Left kidney (tissue), 2 donors: ENCODE data around the gene BMAL1. TPM values are rescaled to one million over a fixed set of nuclear protein-coding genes. Genes with fewer than 3 reads are reported as not detected.
A peak's percentile ranks its signal among the peaks of the same experiment; 100 is the strongest.

Source experiments
- DNase-seq: peaks from one replicate; pipeline ENCODE4 v3.0.0-alpha.2; 2013
- polyA plus RNA-seq: library from polyadenylated mRNA; unstranded; fragments of 120-200 nt; gene quantifications from one replicate; pipeline ENCODE4 v1.2.1, GENCODE V29; 2013; ENCODE audit not compliant: insufficient read length

Gene BMAL1
- polyA plus RNA-seq, 1 donor, result 13.7 TPM

DNA sequence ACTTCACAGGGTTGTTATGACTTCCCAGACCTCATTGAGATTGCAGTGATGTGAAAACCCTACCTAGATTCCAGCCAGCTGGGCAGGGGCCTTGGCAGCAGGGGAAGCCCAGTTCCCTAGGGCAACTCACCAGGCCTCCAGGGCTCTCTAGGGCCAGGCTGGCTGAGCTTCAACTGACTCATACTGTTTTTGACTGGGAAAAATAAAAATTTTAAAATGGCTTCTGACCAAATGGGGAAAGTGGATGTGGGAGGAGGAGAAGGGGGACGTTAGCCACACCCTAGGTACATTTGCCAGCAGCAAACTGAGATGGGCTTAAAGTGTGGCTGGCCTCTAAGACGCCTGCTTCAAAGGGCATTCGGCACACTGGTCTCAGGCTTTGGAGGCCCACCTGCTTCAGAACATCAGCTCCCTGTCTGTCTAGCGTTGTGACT lies 39.0 kb downstream of the BMAL1 start:
- DNase-seq, result no peak

GRCh38 chr11:13317293-13318080 lies 39.9 kb downstream of the BMAL1 start:
- DNase-seq, result no peak

- no peak for DNase-seq
Observed at GRCh38 chr11:13318498-13319295, 41.1 kb downstream of the BMAL1 start.

GRCh38 chr11:13320688-13321087 lies 43.1 kb downstream of the BMAL1 start:
- no peak for DNase-seq

DNA sequence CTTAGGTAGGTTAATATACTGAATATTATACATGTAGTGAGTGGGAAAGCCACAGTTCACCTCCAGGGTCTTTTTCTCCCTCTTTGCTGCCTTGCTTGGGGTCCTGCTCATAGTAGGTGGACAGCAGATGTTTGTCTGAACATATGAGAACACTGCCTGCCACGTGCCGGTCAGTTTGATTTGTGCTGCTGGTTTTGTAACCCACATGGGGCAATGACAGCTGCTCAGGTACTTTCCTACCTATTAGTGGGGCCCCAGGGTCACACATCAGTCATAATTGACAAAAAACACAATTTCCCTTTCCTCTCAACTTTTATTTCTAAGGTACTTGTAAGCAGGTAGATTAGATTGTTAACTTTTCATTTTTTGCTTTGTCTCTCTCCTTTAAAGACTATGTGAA lies 43.8 kb downstream of the BMAL1 start:
- no peak for DNase-seq

DNA sequence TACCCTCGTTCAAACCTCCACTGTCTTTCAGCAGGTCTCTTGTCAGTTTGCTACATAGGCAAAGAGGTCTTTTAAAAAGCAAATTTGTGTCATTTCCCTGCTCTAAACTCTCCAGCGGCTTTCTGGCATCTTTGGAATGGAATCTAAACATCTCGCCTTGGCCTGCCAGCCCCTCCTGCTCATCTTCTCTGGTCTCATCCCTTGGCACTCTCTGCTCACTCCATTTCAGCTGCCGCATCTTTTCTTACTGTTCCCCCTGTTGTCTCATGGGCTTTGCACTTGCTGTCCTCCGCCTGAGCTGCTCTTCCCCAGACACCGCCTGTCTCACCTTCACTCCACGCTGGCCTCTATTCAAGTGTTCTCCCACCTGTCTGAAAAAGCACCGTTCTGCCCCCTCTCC lies 46.6 kb downstream of the BMAL1 start:
- DNase-seq, result no peak

- DNase-seq, result no peak
Observed at GRCh38 chr11:13324709-13325108, 47.1 kb downstream of the BMAL1 start.

GRCh38 chr11:13327421-13327820 lies 49.8 kb downstream of the BMAL1 start:
- no peak for DNase-seq

GRCh38 chr11:13328286-13328685 lies 50.7 kb downstream of the BMAL1 start:
- peak; percentile 30 for DNase-seq

DNA sequence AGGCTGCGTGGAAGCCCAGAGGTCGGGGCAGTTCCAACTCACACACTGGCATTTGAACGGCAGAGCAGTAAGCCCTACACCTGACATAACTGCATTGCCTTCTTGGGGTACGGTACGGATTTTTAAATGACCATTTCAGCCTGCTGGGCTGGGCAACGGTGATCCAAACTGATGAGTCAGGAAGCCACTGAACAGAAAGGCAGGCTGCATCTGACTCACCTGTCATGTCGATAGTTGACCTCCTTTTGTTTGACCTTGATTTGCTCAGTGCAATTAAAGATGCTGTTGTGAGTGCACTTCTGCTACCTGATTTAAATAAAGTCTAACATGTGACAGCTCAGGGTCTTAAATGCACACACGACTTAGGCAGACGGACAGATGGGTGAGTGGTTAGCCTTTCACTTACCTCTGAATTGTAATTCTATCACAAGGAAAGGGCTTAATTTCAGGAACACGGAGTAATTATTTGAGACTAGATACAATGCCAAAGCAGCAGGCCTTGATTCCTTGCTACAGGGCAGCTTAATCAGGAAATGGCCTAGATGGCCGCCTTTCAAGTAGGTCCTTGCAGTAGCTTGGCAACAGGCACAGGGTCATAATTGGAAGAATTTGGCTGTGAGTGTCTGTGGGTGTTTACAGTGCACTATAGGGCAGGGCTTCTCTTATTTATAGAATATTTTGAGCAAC lies 52.2 kb downstream of the BMAL1 start:
- DNase-seq, result no peak

GRCh38 chr11:13332124-13332523 lies 54.5 kb downstream of the BMAL1 start:
- no peak for DNase-seq

DNA sequence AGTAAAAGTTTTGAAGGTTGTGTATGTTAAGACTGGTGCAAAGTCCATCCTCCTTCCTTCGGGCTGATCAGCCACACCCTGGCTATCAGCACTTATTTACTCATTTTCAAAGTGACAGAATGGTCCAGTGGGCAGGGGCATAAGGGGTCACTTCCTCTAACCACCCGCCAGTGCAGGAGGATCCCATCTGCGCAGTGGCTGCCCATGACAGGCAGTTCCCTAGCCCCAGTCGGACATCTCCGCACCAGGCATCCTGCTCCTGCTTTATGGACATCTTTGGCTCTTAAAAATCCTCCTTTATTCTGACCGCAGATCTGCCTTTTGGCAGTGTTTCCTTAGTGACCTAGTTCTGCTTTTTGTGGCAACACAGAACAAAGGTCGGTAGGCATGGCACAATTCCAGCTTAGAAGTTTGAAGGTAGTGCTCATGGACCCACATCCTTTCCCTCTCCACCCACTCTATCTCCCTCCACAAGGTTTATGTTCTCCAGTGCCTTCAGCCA lies 55.9 kb downstream of the BMAL1 start:
- no peak for DNase-seq

- DNase-seq, result no peak
Observed at GRCh38 chr11:13334034-13334786, 56.6 kb downstream of the BMAL1 start.

DNA sequence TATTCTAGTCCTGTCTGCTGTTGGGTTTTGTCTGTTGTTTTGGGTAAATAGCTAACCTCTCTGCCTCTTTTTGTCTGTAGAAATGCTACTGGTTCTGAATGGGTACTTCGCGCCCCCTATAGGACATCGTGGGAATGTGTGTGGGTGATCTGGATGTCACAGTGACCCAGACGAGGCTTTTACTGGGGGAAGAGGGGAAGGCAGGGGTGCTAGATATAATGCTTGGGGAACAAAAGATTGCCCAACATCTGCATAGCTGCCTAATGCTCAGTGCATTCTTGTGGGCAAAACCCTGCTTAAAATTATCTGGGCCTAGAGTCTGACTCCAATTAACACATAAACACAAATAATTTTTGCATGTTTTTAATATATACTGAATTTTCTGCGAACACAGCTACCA lies 57.7 kb downstream of the BMAL1 start:
- DNase-seq, result peak; percentile 40

GRCh38 chr11:13336246-13336878 lies 58.8 kb downstream of the BMAL1 start:
- no peak for DNase-seq

DNA sequence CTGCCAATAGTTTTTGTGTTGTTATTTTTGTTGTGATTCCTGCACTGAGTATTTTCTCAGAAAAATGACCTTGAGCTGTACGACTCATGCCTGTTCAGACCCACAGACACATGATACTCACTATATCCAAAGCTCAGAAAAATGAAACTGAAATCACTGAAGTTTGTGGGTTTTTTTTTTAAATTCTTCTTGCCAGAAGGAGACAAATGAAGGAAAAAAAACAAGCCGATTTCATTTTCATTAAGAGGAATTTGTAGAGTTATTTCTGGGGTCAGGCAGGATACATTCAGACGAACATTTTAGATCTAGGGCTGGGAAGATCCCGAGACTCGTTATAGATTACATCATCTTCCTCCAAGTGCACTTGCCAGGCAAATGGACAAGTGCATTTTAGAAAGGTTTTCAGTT lies 60.4 kb downstream of the BMAL1 start:
- no peak for DNase-seq

- DNase-seq, result no peak
Observed at GRCh38 chr11:13338427-13339069, 61.0 kb downstream of the BMAL1 start.

DNA sequence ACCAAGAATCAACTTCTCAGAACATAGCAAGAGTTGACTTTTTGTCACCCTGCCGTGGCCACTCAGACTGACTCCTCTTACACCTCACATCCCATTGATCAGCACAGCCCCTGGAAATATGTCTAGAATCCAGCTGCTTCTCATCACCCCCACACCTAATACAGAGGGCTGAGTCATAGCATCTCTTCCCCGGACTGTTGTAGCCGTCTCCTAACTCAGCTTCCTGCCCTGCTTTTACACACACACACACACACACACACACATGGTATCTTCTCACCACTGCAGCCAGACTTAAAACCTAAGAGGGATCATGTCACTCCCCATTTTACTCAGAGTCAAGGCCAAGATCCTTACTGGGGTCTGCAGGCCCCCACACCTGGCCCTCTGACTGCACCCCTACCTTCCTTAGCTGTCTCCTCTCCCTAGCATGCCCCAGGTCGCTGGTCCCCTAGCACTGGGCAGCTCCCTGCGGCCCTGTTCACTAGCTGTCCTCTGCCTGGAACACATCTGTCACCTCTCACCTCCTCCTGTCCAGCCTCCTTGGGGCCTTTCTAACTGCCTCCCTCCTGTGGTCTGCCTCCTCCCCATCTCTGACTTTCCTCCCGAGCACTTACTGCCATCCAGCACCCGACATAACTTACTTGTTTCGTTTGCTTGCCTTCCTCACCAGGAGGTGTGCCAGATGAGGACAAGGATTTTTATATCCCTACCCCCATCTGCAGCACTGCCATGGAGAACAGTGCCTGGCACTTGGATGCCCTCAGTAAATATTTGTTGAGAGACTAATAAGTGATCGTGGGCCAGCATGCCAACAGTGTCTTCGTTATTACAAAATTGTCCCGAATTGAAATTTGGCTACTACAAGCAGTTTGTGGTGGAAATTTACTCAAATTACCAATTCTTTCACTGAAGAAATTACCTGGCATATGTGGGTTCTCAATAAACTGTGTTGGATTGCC lies 61.9 kb downstream of the BMAL1 start:
- no peak for DNase-seq

DNA sequence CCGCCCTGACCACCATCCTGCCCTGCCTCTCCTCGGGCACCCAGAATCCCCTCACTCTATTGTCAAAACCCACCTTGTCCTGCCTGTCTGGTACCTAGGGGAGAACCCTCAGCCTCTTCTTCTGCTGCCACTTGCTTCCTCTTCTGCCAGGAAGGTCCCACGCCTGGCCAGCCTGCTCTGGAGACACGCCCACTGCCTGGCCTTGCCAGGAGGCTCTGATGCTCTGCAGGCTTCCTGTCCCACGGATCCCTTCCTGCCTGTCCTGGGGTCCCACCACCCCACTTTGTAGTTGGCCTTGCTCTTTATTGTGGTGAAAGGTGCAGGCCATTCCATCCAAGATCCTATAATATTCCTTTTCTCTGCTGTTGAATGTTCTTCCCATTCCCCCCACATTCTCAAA lies 63.4 kb downstream of the BMAL1 start:
- DNase-seq, result no peak

GRCh38 chr11:13343067-13343466 lies 65.5 kb downstream of the BMAL1 start:
- DNase-seq, result no peak
